Measurements from ENCODE around the gene RILPL1. TPM values are rescaled to one million over a fixed set of nuclear protein-coding genes. Genes with fewer than 3 reads are reported as not detected.
A peak's percentile ranks its signal among the peaks of the same experiment; 100 is the strongest.

RILPL1 gene
- total RNA-seq, 1 donor from 2014 or later: 1.5 TPM

DNA sequence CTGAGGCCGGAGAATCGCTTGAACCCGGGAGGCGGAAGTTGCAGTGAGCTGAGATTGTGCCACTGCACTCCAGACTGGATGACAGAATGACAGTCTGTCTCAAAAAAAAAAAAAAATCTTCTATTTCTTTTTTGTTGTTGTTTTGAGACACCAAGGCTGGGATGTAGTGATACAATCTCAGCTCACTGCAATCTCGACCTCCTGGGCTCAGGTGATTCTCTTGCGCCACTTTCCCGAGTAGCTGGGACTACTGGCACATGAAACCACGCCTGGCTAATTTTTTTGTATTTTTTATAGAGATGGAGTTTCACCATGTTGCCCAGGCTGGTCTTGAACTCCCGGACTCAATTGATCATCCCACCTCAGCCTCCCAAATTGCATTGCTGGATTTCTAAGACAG, 82.9 kb downstream of the RILPL1 start:
- Histone ChIP-seq H3K36me3 (no peaks in the 10 kb centered on the region), H3K4me3 (no peak overlapping the region), H3K9me3 (no peaks in the 10 kb centered on the region), H3K27ac (no peak overlapping the region), H3K27me3 (no peaks in the 10 kb centered on the region), H3K4me1 (peaks cover 0 to 11% of the 10 kb centered on the region in 2 donors)
- intact Hi-C loops (cut with DNase I): no loop called here
- no peak for TF ChIP-seq CTCF (IDR thresholded peaks at IDR 0.05)
- no peak for DNase-seq (ENCODE audit: low spot score in 2 of 2)

DNA sequence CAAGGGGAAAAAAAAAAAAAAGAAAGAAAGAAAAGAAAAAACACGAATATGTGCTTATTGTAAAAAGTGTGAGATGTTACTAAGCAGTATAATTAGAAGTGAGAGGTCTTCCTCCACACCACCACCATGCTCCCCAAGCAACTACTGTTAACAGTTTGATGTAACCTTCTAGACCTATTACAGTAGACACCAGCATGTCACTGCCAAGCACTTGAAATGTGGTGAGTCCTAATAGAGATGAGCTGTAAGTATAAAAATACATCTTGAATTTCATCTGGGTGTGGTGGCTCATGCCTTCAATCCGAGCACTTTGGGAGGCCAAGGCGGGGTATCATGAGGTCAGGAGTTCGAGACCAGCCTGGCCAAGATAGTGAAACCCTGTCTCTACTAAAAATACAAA, 83.7 kb downstream of the RILPL1 start:
- Histone ChIP-seq H3K27ac (peak overlapping the region in 1 of 2 donors; percentile 42), H3K36me3 (no peaks in the 10 kb centered on the region), H3K4me1 (peaks cover 4 to 19% of the 10 kb centered on the region in 2 donors), H3K4me3 (no peak overlapping the region), H3K27me3 (no peaks in the 10 kb centered on the region), H3K9me3 (no peaks in the 10 kb centered on the region)
- intact Hi-C loops (cut with DNase I): no loop called here
- TF ChIP-seq CTCF (IDR thresholded peaks at IDR 0.05): no peak
- DNase-seq (ENCODE audit: low spot score in 2 of 2): no peak

- Histone ChIP-seq H3K27ac (peak overlapping the region; percentile 29 to 42), H3K4me3 (no peak overlapping the region), H3K4me1 (peaks cover 8 to 24% of the 10 kb centered on the region in 2 donors), H3K36me3 (no peaks in the 10 kb centered on the region), H3K27me3 (no peaks in the 10 kb centered on the region), H3K9me3 (no peaks in the 10 kb centered on the region)
- intact Hi-C loops (cut with DNase I): no loop called here
- DNase-seq (ENCODE audit: low spot score in 2 of 2): no peak
- no peak for TF ChIP-seq CTCF (IDR thresholded peaks at IDR 0.05)
Measured at GRCh38 chr12:123449249-123449733, 84.2 kb downstream of the RILPL1 start.

DNA sequence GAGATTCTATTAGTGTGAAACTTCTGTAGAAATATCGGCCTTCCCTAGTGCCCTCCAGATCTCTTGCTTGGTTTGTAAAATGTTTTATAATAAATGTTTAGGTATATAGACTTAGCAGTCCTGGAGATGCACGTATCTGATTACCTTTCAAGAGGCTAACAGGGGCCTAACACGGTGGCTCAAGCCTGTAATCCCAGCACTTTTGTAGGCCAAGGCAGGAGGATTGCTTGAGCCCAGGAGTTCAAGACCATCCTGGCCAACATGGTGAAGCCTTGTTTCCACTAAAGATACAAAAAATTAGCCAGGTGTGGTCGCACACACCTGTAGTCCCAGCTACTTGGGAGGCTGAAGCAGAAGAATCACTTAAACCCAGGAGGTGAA, 87.2 kb downstream of the RILPL1 start:
- Histone ChIP-seq H3K9me3 (no peaks in the 10 kb centered on the region), H3K36me3 (no peaks in the 10 kb centered on the region), H3K4me1 (peaks cover 8 to 31% of the 10 kb centered on the region in 2 donors), H3K27ac (peak overlapping the region; percentile 73 to 79), H3K4me3 (peak overlapping the region in 1 of 2 donors; percentile 0), H3K27me3 (no peaks in the 10 kb centered on the region)
- intact Hi-C loops (cut with DNase I): no loop called here
- no peak for DNase-seq (ENCODE audit: low spot score in 2 of 2)
- no peak for TF ChIP-seq CTCF (IDR thresholded peaks at IDR 0.05)

GRCh38 chr12:123445388-123446332, 87.9 kb downstream of the RILPL1 start:
- no peaks in the 10 kb centered on the region for H3K36me3 ChIP-seq
- DNase-seq (ENCODE audit: low spot score in 2 of 2): peak in 1 of 2 donors; percentile 88
- H3K27ac ChIP-seq: peak overlapping the region; percentile 73 to 79
- H3K4me1 ChIP-seq: peaks cover 8 to 31% of the 10 kb centered on the region in 2 donors
- intact Hi-C loops (cut with DNase I): no loop called here
- H3K4me3 ChIP-seq: peak overlapping the region in 1 of 2 donors; percentile 0
- no peaks in the 10 kb centered on the region for H3K9me3 ChIP-seq
- TF ChIP-seq CTCF (IDR thresholded peaks at IDR 0.05): no peak
- H3K27me3 ChIP-seq: no peaks in the 10 kb centered on the region
